ENCODE data around the gene SPAG16.

DNA sequence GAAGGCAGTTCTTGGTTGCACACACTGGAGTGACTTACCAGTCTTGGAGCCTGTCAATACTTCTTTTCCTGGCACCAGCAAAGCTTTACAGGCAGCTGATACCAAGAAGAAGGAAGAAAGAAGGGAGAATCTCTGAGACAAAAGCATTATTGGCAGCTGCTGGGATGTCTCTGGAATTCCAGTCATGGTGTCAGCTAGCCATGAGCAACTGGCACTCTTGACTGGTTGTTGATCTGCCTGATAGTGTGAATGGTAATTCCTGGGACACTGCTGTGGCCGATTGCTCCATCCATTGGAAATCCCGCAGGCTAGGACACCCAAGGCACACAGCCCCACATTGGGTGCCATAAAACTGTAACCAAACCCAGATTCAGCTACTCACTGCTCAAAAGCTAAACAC lies 17.8 kb upstream of the SPAG16 start:
- TF ChIP-seq, protein P1, sequence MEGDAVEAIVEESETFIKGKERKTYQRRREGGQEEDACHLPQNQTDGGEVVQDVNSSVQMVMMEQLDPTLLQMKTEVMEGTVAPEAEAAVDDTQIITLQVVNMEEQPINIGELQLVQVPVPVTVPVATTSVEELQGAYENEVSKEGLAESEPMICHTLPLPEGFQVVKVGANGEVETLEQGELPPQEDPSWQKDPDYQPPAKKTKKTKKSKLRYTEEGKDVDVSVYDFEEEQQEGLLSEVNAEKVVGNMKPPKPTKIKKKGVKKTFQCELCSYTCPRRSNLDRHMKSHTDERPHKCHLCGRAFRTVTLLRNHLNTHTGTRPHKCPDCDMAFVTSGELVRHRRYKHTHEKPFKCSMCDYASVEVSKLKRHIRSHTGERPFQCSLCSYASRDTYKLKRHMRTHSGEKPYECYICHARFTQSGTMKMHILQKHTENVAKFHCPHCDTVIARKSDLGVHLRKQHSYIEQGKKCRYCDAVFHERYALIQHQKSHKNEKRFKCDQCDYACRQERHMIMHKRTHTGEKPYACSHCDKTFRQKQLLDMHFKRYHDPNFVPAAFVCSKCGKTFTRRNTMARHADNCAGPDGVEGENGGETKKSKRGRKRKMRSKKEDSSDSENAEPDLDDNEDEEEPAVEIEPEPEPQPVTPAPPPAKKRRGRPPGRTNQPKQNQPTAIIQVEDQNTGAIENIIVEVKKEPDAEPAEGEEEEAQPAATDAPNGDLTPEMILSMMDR (IDR thresholded peaks at IDR 0.05 in 4 of 5, conservative IDR thresholded peaks at IDR 0.05 in 1 of 5), result no peak
- TF ChIP-seq POLR2A (IDR thresholded peaks at IDR 0.05), result no peak
